GM12891 (cell line): ENCODE data around the gene LRP1B.

Experiments used
- PAX5 ChIP-seq: IDR thresholded peaks from 2 replicates; pipeline ENCODE4 v1.6.1; 2011; ENCODE audit warnings: low read length, moderate library complexity, mild to moderate bottlenecking; ENCODE audit not compliant: insufficient read depth, severe bottlenecking
- POLR2A ChIP-seq: IDR thresholded peaks from 2 replicates; pipeline ENCODE4 v1.6.1; 2011; ENCODE audit warnings: low read depth, low read length, control low read depth
- POLR2AphosphoS5 ChIP-seq: IDR thresholded peaks from 2 replicates; pipeline ENCODE4 v1.6.1; 2011; ENCODE audit warnings: low read depth, low read length, control low read depth
- POU2F2 ChIP-seq: IDR thresholded peaks from 2 replicates; pipeline ENCODE4 v1.6.1; 2011; ENCODE audit warnings: low read depth, mild to moderate bottlenecking, control low read depth, low read length, moderate library complexity
- SPI1 ChIP-seq: IDR thresholded peaks from 2 replicates; pipeline ENCODE4 v1.6.1; 2011; ENCODE audit warnings: low read depth, low read length, control low read depth
- TAF1 ChIP-seq: IDR thresholded peaks from 2 replicates; pipeline ENCODE4 v1.6.1; 2011; ENCODE audit warnings: low read depth, low read length, control low read depth

DNA sequence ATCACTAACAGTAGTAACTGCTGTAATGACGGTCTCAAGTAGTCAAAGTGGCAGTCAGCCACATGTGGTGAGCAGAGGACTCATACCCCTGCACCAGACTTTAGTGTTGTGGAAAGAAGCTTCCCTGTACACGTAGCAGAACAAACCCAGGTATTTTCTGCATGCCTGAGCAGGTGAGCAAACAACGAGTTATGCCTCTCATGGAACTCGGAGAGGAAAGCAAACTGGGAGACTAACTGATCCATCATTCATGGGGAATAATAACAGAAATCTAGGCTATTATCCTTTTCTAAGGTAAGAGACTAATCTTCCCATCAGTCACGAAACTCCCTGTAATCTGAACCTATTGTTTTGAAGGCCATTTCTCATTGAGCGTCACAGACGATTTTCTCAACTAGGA, 1855.4 kb downstream of the LRP1B start:
- no peak for TF ChIP-seq POLR2AphosphoS5
- no peak for TF ChIP-seq POLR2A
- TF ChIP-seq TAF1, result no peak
- no peak for TF ChIP-seq POU2F2
- no peak for TF ChIP-seq SPI1
- no peak for TF ChIP-seq PAX5
